SU-DHL-6 (cell line): ENCODE data around the gene NOTCH3.

ENCODE experiments used
- H2AFZ ChIP-seq: fragments of 200-600 bp; sonication (generic); 2 replicates; pipeline ENCODE4 v1.6.1; 2014; ENCODE audit warnings: low read depth, mild to moderate bottlenecking, moderate library complexity, mixed read lengths, antibody characterized with exemption, low read length; ENCODE audit not compliant: severe bottlenecking
- H3F3A ChIP-seq: fragments of 200-600 bp; shearing (Covaris generic); 2 replicates; pipeline ENCODE4 v1.6.0; 2016; ENCODE audit warnings: antibody characterized with exemption, mild to moderate bottlenecking; ENCODE audit not compliant: insufficient read depth
- H3K27ac ChIP-seq: fragments of 200-600 bp; sonication (generic); 2 replicates; pipeline ENCODE4 v1.5.1; 2016; ENCODE audit warnings: low read depth, mild to moderate bottlenecking, low read length, moderate library complexity, mixed read lengths
- H3K27me3 ChIP-seq: fragments of 200-600 bp; sonication (generic), shearing (Covaris generic); 2 replicates; pipeline ENCODE4 v1.6.0; 2014; ENCODE audit warnings: mild to moderate bottlenecking, low read length
- H3K36me3 ChIP-seq: fragments of 200-600 bp; sonication (generic); 2 replicates; pipeline ENCODE4 v1.6.1; 2014; ENCODE audit warnings: mild to moderate bottlenecking, low read length, mixed read lengths
- H3K4me2 ChIP-seq: fragments of 300-600, 200-600 bp; shearing (Covaris generic), sonication (generic); 2 replicates; pipeline ENCODE4 v1.6.0; 2014; ENCODE audit warnings: low read length, low read depth, mild to moderate bottlenecking; ENCODE audit not compliant: poor library complexity, severe bottlenecking
- H3K4me3 ChIP-seq: fragments of 200-600 bp; sonication (generic); 2 replicates; pipeline ENCODE4 v1.5.1; 2014; ENCODE audit warnings: antibody characterized with exemption, low read length, mild to moderate bottlenecking, mixed read lengths; ENCODE audit not compliant: insufficient read depth, poor library complexity, severe bottlenecking
- H3K79me2 ChIP-seq: fragments of 200-600 bp; sonication (generic); 2 replicates; pipeline ENCODE4 v1.6.1; 2014; ENCODE audit warnings: mild to moderate bottlenecking, low read length, moderate library complexity; ENCODE audit not compliant: insufficient read depth
- H3K9ac ChIP-seq: fragments of 200-600 bp; sonication (generic); 2 replicates; pipeline ENCODE4 v1.7.0; 2014; ENCODE audit warnings: mild to moderate bottlenecking, low read length
- H3K9me2 ChIP-seq: fragments of 200-600 bp; sonication (generic); replicated peaks from 2 replicates; pipeline ENCODE4 v1.6.1; 2014; ENCODE audit warnings: low read length; ENCODE audit not compliant: insufficient read depth
- H3K9me3 ChIP-seq: fragments of 200-600 bp; sonication (generic); 2 replicates; pipeline ENCODE4 v1.6.1; 2014; ENCODE audit warnings: low read length, mixed read lengths; ENCODE audit not compliant: insufficient read depth
- H4K20me1 ChIP-seq: fragments of 200-600 bp; sonication (generic); 2 replicates; pipeline ENCODE4 v1.6.1; 2014; ENCODE audit warnings: low read depth, mild to moderate bottlenecking, antibody characterized with exemption, low read length, moderate library complexity, mixed read lengths
- EZH2phosphoT487 ChIP-seq: fragments of 200-600 bp; sonication (generic), shearing (Covaris generic); conservative IDR thresholded peaks from 2 replicates; pipeline ENCODE4 v1.6.1; 2018; ENCODE audit warnings: mild to moderate bottlenecking, antibody characterized with exemption, low read length, moderate library complexity, mixed read lengths
- TF ChIP-seq, protein P1 (sequence below): fragments of 200-600 bp; sonication (generic); IDR thresholded peaks from one replicate; pipeline ENCODE4 v1.5.1; 2017; ENCODE audit warnings: antibody characterized with exemption, mild to moderate bottlenecking, low read length, moderate library complexity; ENCODE audit not compliant: insufficient read depth, poor library complexity, severe bottlenecking

The NOTCH3 gene

DNA sequence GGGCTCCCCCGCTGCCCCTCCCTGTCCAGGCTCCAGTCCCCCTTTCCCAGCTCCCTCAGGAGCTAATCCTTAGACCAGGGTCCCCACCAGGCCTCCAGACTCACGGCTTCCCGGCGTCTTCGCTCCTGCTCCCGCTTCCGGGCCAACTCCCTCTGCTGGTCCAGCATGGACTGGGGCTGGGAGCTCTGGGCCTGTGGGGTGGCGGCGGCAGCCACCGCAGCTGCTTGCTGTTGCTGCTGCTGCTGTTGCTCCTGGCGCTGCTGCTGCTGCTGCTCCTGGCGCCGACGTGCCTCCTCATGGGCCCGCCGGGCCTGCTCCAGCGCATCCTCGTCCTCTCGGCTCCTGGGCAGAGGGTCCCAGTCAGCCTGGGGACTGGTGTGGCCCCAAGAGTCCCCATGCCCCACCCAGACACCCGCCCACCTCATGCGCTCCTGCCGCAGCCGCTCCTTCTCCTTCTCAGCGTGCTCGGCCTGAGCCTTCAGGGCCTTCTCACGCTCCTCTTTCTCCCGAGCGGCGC lies 37.9 kb upstream of the NOTCH3 start:
- Histone ChIP-seq H3F3A (peaks cover 8% of the 10 kb centered on the region; the same call in 1 of the 2 replicates), H4K20me1 (no peaks in the 10 kb centered on the region), H2AFZ (no peak overlapping the region), H3K36me3 (peaks cover 4% of the 10 kb centered on the region; the same call in 1 of the 2 replicates), H3K27me3 (no peaks in the 10 kb centered on the region), H3K79me2 (no peaks in the 10 kb centered on the region), H3K4me3 (no peak overlapping the region), H3K9me2 (no peaks in the 10 kb centered on the region), H3K9ac (no peak overlapping the region), H3K27ac (no peak overlapping the region), H3K9me3 (no peaks in the 10 kb centered on the region), H3K4me2 (no peak overlapping the region)
- TF ChIP-seq EZH2phosphoT487 = no peak
- TF ChIP-seq, protein P1, sequence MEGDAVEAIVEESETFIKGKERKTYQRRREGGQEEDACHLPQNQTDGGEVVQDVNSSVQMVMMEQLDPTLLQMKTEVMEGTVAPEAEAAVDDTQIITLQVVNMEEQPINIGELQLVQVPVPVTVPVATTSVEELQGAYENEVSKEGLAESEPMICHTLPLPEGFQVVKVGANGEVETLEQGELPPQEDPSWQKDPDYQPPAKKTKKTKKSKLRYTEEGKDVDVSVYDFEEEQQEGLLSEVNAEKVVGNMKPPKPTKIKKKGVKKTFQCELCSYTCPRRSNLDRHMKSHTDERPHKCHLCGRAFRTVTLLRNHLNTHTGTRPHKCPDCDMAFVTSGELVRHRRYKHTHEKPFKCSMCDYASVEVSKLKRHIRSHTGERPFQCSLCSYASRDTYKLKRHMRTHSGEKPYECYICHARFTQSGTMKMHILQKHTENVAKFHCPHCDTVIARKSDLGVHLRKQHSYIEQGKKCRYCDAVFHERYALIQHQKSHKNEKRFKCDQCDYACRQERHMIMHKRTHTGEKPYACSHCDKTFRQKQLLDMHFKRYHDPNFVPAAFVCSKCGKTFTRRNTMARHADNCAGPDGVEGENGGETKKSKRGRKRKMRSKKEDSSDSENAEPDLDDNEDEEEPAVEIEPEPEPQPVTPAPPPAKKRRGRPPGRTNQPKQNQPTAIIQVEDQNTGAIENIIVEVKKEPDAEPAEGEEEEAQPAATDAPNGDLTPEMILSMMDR = no peak

- H3K79me2 ChIP-seq = no peaks in the 10 kb centered on the region
- no peak overlapping the region for H2AFZ ChIP-seq
- TF ChIP-seq EZH2phosphoT487 = no peak
- TF ChIP-seq, protein P1 = no peak
- H4K20me1 ChIP-seq = no peaks in the 10 kb centered on the region
- H3K9ac ChIP-seq = no peak overlapping the region
- no peak overlapping the region for H3K27ac ChIP-seq
- no peaks in the 10 kb centered on the region for H3K9me3 ChIP-seq
- H3K4me3 ChIP-seq = no peak overlapping the region
- H3K4me2 ChIP-seq = no peak overlapping the region
- H3K36me3 ChIP-seq = peaks cover 4% of the 10 kb centered on the region; the same call in 1 of the 2 replicates
- H3K9me2 ChIP-seq = no peaks in the 10 kb centered on the region
- H3F3A ChIP-seq = peaks cover 8% of the 10 kb centered on the region; the same call in 1 of the 2 replicates
- H3K27me3 ChIP-seq = no peaks in the 10 kb centered on the region
Measured at GRCh38 chr19:15237759-15238638, 37.2 kb upstream of the NOTCH3 start.

DNA sequence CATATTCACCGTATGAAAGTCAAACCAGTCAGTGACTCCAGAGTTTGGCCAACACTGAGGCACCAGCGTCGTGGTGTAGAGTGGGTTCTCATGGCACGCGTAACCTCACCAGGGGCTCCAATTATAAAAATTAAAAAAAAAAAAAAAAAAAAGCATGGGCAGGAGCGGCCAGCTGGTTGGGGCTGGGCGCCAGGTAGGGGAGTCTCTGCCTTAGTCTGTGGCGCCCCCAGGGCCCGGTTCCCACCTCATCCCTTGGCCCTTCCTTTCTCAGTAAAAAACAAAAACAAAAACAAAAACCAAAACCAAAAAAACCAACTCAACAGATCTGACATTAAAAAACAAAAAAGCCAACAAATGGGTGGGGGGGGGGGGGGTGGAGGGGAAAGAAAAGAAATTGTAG lies 36.1 kb upstream of the NOTCH3 start:
- no peak overlapping the region for H2AFZ ChIP-seq
- H3K9ac ChIP-seq = no peak overlapping the region
- H3F3A ChIP-seq = peaks cover 8% of the 10 kb centered on the region; the same call in 1 of the 2 replicates
- H3K9me3 ChIP-seq = no peaks in the 10 kb centered on the region
- no peak for TF ChIP-seq EZH2phosphoT487
- TF ChIP-seq, protein P1 = no peak
- H3K27me3 ChIP-seq = no peaks in the 10 kb centered on the region
- H3K4me2 ChIP-seq = no peak overlapping the region
- no peak overlapping the region for H3K27ac ChIP-seq
- no peak overlapping the region for H3K4me3 ChIP-seq
- peaks cover 4% of the 10 kb centered on the region; the same call in 1 of the 2 replicates for H3K36me3 ChIP-seq
- H3K9me2 ChIP-seq = no peaks in the 10 kb centered on the region
- H4K20me1 ChIP-seq = no peaks in the 10 kb centered on the region
- no peaks in the 10 kb centered on the region for H3K79me2 ChIP-seq
